Measurements from ENCODE around the gene PSMG4. TPM values are rescaled to one million over a fixed set of nuclear protein-coding genes. Genes with fewer than 3 reads are reported as not detected.

Gene PSMG4
- total RNA-seq, 1 experiment from 2014 or later, result 40.0 TPM

GRCh38 chr6:3303795-3304411 is 45.2 kb downstream of the PSMG4 start:
- Mint-ChIP-seq H3K9me3 (ENCODE audit: unreplicated experiment) (no peaks in the 10 kb centered on the region), H3K27ac (ENCODE audit: low read depth, unreplicated experiment) (no peak overlapping the region), H3K27me3 (ENCODE audit: insufficient read depth, unreplicated experiment) (no peaks in the 10 kb centered on the region), H3K4me1 (ENCODE audit: insufficient read depth, unreplicated experiment) (no peaks in the 10 kb centered on the region), H3K4me3 (ENCODE audit: unreplicated experiment) (no peak overlapping the region), H3K36me3 (ENCODE audit: insufficient read depth, unreplicated experiment) (no peaks in the 10 kb centered on the region)
- intact Hi-C loops (cut with micrococcal nuclease), result no loop called here
- ChIA-PET CTCF (no interaction called here), POLR2A (no interaction called here)
- TF ChIP-seq CTCF (IDR thresholded peaks at IDR 0.05; ENCODE audit: unreplicated experiment), result no peak
- BruUV-seq (replicated peaks), result no TSS peak
- no peak for DNase-seq (ENCODE audit: unreplicated experiment)

GRCh38 chr6:3304500-3305215 is 45.9 kb downstream of the PSMG4 start:
- Mint-ChIP-seq H3K9me3 (ENCODE audit: unreplicated experiment) (no peaks in the 10 kb centered on the region), H3K4me1 (ENCODE audit: insufficient read depth, unreplicated experiment) (no peaks in the 10 kb centered on the region), H3K36me3 (ENCODE audit: insufficient read depth, unreplicated experiment) (no peaks in the 10 kb centered on the region), H3K4me3 (ENCODE audit: unreplicated experiment) (no peak overlapping the region), H3K27me3 (ENCODE audit: insufficient read depth, unreplicated experiment) (no peaks in the 10 kb centered on the region), H3K27ac (ENCODE audit: low read depth, unreplicated experiment) (no peak overlapping the region)
- BruUV-seq (replicated peaks), result no TSS peak
- no peak for TF ChIP-seq CTCF (IDR thresholded peaks at IDR 0.05; ENCODE audit: unreplicated experiment)
- POLR2A ChIA-PET, result no interaction called here
- CTCF ChIA-PET, result no interaction called here
- no peak for DNase-seq (ENCODE audit: unreplicated experiment)
- intact Hi-C loops (cut with micrococcal nuclease), result no loop called here

- peaks cover under 1% of the 10 kb centered on the region for H3K4me1 Mint-ChIP-seq (ENCODE audit: insufficient read depth, unreplicated experiment)
- CTCF ChIA-PET, result no interaction called here
- no peaks in the 10 kb centered on the region for H3K36me3 Mint-ChIP-seq (ENCODE audit: insufficient read depth, unreplicated experiment)
- TF ChIP-seq CTCF (IDR thresholded peaks at IDR 0.05; ENCODE audit: unreplicated experiment), result no peak
- POLR2A ChIA-PET, result no interaction called here
- no peaks in the 10 kb centered on the region for H3K9me3 Mint-ChIP-seq (ENCODE audit: unreplicated experiment)
- no peak overlapping the region for H3K27ac Mint-ChIP-seq (ENCODE audit: low read depth, unreplicated experiment)
- no peaks in the 10 kb centered on the region for H3K27me3 Mint-ChIP-seq (ENCODE audit: insufficient read depth, unreplicated experiment)
- no TSS peak for BruUV-seq (replicated peaks)
- no peak overlapping the region for H3K4me3 Mint-ChIP-seq (ENCODE audit: unreplicated experiment)
- no peak for DNase-seq (ENCODE audit: unreplicated experiment)
- intact Hi-C loops (cut with micrococcal nuclease), result no loop called here
Measured at GRCh38 chr6:3305216-3305565, 46.4 kb downstream of the PSMG4 start.

GRCh38 chr6:3305831-3306230 is 47.1 kb downstream of the PSMG4 start:
- ChIA-PET CTCF (interaction anchor here (0.6 to 0.7 kb wide), 3 partner anchors 49 to 230 kb away, joined by 3 to 5 read pairs (median 3); no protein-coding TSS in a partner anchor), POLR2A (interaction anchor here (0.7 kb wide), 1 partner anchor 131 kb away, joined by 5 read pairs; no protein-coding TSS in a partner anchor)
- no TSS peak for BruUV-seq (replicated peaks)
- DNase-seq (ENCODE audit: unreplicated experiment), result no peak
- H3K4me1 Mint-ChIP-seq (ENCODE audit: insufficient read depth, unreplicated experiment), result peaks cover 7% of the 10 kb centered on the region
- TF ChIP-seq CTCF (IDR thresholded peaks at IDR 0.05; ENCODE audit: unreplicated experiment), result no peak
- intact Hi-C loops (cut with micrococcal nuclease), result no loop called here
- H3K4me3 Mint-ChIP-seq (ENCODE audit: unreplicated experiment), result no peak overlapping the region
- no peaks in the 10 kb centered on the region for H3K9me3 Mint-ChIP-seq (ENCODE audit: unreplicated experiment)
- H3K27ac Mint-ChIP-seq (ENCODE audit: low read depth, unreplicated experiment), result no peak overlapping the region
- H3K27me3 Mint-ChIP-seq (ENCODE audit: insufficient read depth, unreplicated experiment), result no peaks in the 10 kb centered on the region
- peaks cover 2% of the 10 kb centered on the region for H3K36me3 Mint-ChIP-seq (ENCODE audit: insufficient read depth, unreplicated experiment)
